PC-3 (cell line): ENCODE measurements around the gene KRTAP10-11. TPM values are rescaled to one million over a fixed set of nuclear protein-coding genes. Genes with fewer than 3 reads are reported as not detected.

Source experiments
- ATAC-seq: fragments of 200-7000 bp; cut with Tn5 transposase; 2 replicates; pipeline ENCODE4 v1.9.1; 2020; ENCODE audit warnings: mild to moderate bottlenecking, moderate library complexity
- BruUV-seq: library from RNA; stranded (reverse); fragments of 400-500 nt; replicated peaks from 2 replicates; lab custom pipeline; 2021; lab: Mats Ljungman, UMichigan
- CTCF ChIA-PET: fragments of 300-600 bp; sonication (Branson Sonifier 250); formaldehyde crosslinking; loops from one replicate; lab custom pipeline; 2022; ENCODE audit warnings: antibody characterized with exemption; lab: Charles Lee
- POLR2A ChIA-PET: fragments of 300-600 bp; sonication (Branson Sonifier 250); formaldehyde crosslinking; loops from one replicate; lab custom pipeline; 2022; ENCODE audit warnings: antibody characterized with exemption; ENCODE audit not compliant: unreplicated experiment; lab: Charles Lee
- DNase-seq: peaks from one replicate; pipeline ENCODE4 v3.0.0-alpha.2; 2015
- H2AFZ ChIP-seq: fragments of 300-600 bp; sonication (generic); 2 replicates; pipeline ENCODE4 v1.6.0; 2016; ENCODE audit warnings: antibody characterized with exemption, low read length
- H3F3A ChIP-seq: fragments of 300-600 bp; sonication (generic); one replicate; pipeline ENCODE4 v1.6.0; 2017; ENCODE audit warnings: antibody characterized with exemption, low read length, control low read depth, mild to moderate bottlenecking; ENCODE audit not compliant: unreplicated experiment
- H3K27ac ChIP-seq: fragments of 300-600 bp; sonication (generic); 2 replicates; pipeline ENCODE4 v1.5.1; 2016; ENCODE audit warnings: mild to moderate bottlenecking, low read length
- H3K27me3 ChIP-seq: fragments of 300-600 bp; sonication (generic); 2 replicates; pipeline ENCODE4 v1.6.1; 2016; ENCODE audit warnings: low read length, mixed read lengths
- H3K36me3 ChIP-seq: fragments of 300-600 bp; sonication (generic); 2 replicates; pipeline ENCODE4 v1.6.1; 2016; ENCODE audit warnings: low read depth, mixed run types, low read length, mixed read lengths
- H3K4me1 ChIP-seq: fragments of 300-600 bp; sonication (generic); 2 replicates; pipeline ENCODE4 v1.5.1; 2016; ENCODE audit warnings: low read length; ENCODE audit not compliant: insufficient read depth
- H3K4me2 ChIP-seq: fragments of 300-600 bp; sonication (generic); 2 replicates; pipeline ENCODE4 v1.6.0; 2016; ENCODE audit warnings: low read length
- H3K4me3 ChIP-seq: fragments of 300-600 bp; sonication (generic); 2 replicates; pipeline ENCODE4 v1.5.1; 2016; ENCODE audit warnings: mild to moderate bottlenecking, low read length, mixed read lengths
- H3K79me2 ChIP-seq: fragments of 300-600 bp; sonication (generic); 2 replicates; pipeline ENCODE4 v1.6.1; 2017; ENCODE audit warnings: low read length, mixed read lengths
- H3K9ac ChIP-seq: fragments of 300-600 bp; sonication (generic); 2 replicates; pipeline ENCODE4 v1.6.0; 2016; ENCODE audit warnings: mild to moderate bottlenecking, low read length
- H3K9me2 ChIP-seq: fragments of 300-600 bp; sonication (generic); replicated peaks from 2 replicates; pipeline ENCODE4 v1.6.1; 2016; ENCODE audit warnings: mixed run types, low read length, mixed read lengths
- H3K9me3 ChIP-seq: fragments of 300-600 bp; sonication (generic); 2 replicates; pipeline ENCODE4 v1.6.1; 2016; ENCODE audit warnings: low read length, mixed read lengths
- H4K20me1 ChIP-seq: fragments of 300-600 bp; sonication (generic); 2 replicates; pipeline ENCODE4 v1.6.1; 2016; ENCODE audit warnings: low read length, mixed read lengths
- EZH2 ChIP-seq: fragments of 300-600 bp; sonication (generic); IDR thresholded peaks from one replicate; pipeline ENCODE4 v1.6.1; 2017; ENCODE audit warnings: antibody characterized with exemption, mild to moderate bottlenecking, low read length; ENCODE audit not compliant: unreplicated experiment
- EZH2phosphoT487 ChIP-seq: fragments of 300-600 bp; sonication (generic); IDR thresholded peaks from 2 replicates; pipeline ENCODE4 v1.6.1; 2018; ENCODE audit warnings: mild to moderate bottlenecking, antibody characterized with exemption, low read length, borderline replicate concordance
- intact Hi-C: fragments of 100-400 bp; cut with micrococcal nuclease; formaldehyde crosslinking; loops from 2 replicates; pipeline ENCODE4 v1.9.0; 2023
- total RNA-seq: library from RNA; depleted of rRNA; stranded (reverse); fragments of >200 nt; gene quantifications from 2 replicates; pipeline ENCODE4 v1.2.3, GENCODE V29; 2014
- TF ChIP-seq, protein P1 (sequence below): fragments of 300-600 bp; sonication (generic); conservative IDR thresholded peaks from 2 replicates; pipeline ENCODE4 v1.5.1; 2017; ENCODE audit warnings: antibody characterized with exemption, low read depth, mild to moderate bottlenecking, low read length

Gene KRTAP10-11
- total RNA-seq, 1 experiment from 2014 or later: not detected

DNA sequence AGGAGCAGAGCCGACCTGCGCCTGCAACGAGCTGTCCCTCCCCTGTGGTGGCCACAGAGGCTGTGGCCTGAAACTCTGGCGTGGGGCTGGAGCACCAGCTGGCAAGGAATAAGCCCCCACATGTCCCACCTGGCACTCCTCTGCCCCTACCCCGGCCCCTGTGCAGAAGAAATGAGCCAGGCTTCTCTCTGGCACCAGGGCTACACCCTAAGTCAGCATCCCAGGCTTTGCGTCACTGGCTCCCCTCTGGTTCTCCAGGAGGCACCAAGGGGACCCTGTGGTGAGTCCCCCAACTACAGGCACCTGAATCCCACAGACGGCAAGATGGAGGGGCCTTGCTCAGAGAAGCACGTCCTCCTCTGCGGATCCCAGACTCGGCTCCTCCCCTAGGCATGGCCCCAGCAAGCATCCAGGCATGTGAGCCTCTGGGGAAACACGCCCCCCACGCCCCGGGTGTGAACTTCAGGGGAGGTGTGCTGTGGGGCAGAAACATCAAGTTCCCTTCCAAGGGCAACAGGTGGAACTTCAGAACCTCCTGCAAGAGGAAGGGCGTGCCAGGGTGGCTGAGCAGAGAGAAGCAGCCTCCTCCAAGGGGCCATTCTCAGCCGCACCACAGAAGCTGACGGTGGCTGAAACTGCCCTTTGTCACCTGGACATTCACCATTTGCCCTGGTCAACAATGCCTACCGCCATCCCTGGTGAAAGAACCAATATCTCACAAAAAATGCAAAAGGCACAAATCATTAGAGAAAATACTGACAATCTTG is 42.9 kb upstream of the KRTAP10-11 start:
- intact Hi-C loops: no loop called here
- H3K9me2 ChIP-seq: no peaks in the 10 kb centered on the region
- H3K4me2 ChIP-seq: no peak overlapping the region
- H4K20me1 ChIP-seq: no peaks in the 10 kb centered on the region
- ChIA-PET CTCF (no interaction called here), POLR2A (no interaction called here)
- no peaks in the 10 kb centered on the region for H3K9me3 ChIP-seq
- no peak overlapping the region for H2AFZ ChIP-seq
- BruUV-seq: no TSS peak
- H3K79me2 ChIP-seq: no peaks in the 10 kb centered on the region
- ATAC-seq: no peak
- H3K27ac ChIP-seq: no peak overlapping the region
- no peak overlapping the region for H3K4me3 ChIP-seq
- TF ChIP-seq EZH2 (no peak), EZH2phosphoT487 (no peak)
- TF ChIP-seq, protein P1, sequence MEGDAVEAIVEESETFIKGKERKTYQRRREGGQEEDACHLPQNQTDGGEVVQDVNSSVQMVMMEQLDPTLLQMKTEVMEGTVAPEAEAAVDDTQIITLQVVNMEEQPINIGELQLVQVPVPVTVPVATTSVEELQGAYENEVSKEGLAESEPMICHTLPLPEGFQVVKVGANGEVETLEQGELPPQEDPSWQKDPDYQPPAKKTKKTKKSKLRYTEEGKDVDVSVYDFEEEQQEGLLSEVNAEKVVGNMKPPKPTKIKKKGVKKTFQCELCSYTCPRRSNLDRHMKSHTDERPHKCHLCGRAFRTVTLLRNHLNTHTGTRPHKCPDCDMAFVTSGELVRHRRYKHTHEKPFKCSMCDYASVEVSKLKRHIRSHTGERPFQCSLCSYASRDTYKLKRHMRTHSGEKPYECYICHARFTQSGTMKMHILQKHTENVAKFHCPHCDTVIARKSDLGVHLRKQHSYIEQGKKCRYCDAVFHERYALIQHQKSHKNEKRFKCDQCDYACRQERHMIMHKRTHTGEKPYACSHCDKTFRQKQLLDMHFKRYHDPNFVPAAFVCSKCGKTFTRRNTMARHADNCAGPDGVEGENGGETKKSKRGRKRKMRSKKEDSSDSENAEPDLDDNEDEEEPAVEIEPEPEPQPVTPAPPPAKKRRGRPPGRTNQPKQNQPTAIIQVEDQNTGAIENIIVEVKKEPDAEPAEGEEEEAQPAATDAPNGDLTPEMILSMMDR: no peak
- H3F3A ChIP-seq: no peaks in the 10 kb centered on the region
- no peaks in the 10 kb centered on the region for H3K4me1 ChIP-seq
- no peak for DNase-seq
- H3K36me3 ChIP-seq: no peaks in the 10 kb centered on the region
- H3K9ac ChIP-seq: no peak overlapping the region
- H3K27me3 ChIP-seq: no peaks in the 10 kb centered on the region

DNA sequence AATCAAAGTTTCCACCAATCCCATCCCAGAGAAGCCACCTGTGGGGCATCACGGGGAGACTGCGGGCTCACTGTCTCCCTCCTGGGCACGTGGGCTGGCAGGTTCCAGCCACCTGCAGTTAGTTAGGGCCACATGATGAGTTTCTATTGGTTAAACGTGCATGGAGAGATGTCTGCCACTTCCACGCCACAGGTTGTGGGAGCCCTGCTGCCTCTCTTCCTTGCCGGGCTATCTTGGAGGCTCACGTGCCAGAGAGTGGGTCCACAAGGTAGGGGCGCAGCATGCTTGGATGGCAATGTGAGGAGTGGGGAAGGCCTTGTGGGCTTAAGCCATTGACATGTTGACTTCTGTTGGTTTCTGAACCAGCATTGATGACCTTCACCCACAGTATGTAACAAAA is 42.3 kb upstream of the KRTAP10-11 start:
- Histone ChIP-seq H3K9ac (no peak overlapping the region), H3K4me1 (no peaks in the 10 kb centered on the region), H3K36me3 (no peaks in the 10 kb centered on the region), H3K9me2 (no peaks in the 10 kb centered on the region), H3K9me3 (no peaks in the 10 kb centered on the region), H2AFZ (no peak overlapping the region), H3K79me2 (no peaks in the 10 kb centered on the region), H3F3A (no peaks in the 10 kb centered on the region), H4K20me1 (no peaks in the 10 kb centered on the region), H3K27ac (no peak overlapping the region), H3K4me2 (no peak overlapping the region), H3K27me3 (no peaks in the 10 kb centered on the region), H3K4me3 (no peak overlapping the region)
- no peak for ATAC-seq
- ChIA-PET POLR2A (no interaction called here), CTCF (no interaction called here)
- intact Hi-C loops: no loop called here
- no peak for TF ChIP-seq EZH2
- TF ChIP-seq, protein P1: no peak
- TF ChIP-seq EZH2phosphoT487: no peak
- BruUV-seq: no TSS peak
- DNase-seq: no peak

DNA sequence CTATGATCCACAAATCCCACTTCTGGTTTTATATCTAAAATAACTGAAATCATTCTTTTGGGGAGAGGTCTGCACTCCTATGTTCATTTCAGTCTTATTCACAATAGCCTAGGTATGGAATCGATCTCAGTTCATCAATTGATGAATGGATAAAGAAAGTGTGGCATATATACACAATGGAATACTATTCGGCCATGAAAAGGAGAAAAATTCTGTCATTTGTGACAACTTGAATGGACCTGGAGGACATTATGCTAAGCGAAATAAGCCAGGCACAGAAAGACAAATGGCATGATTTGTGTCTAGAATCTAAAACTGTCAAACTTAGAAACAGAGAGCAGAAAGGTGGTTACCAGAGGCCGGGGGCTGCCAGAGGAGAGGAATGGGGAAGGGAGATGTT is 39.7 kb upstream of the KRTAP10-11 start:
- Histone ChIP-seq H3K27ac (no peak overlapping the region), H3K9ac (no peak overlapping the region), H3K27me3 (no peaks in the 10 kb centered on the region), H2AFZ (no peak overlapping the region), H3K79me2 (no peaks in the 10 kb centered on the region), H3K4me1 (no peaks in the 10 kb centered on the region), H3K4me2 (no peak overlapping the region), H3K9me3 (no peaks in the 10 kb centered on the region), H3K4me3 (no peak overlapping the region), H4K20me1 (no peaks in the 10 kb centered on the region), H3K9me2 (no peaks in the 10 kb centered on the region), H3K36me3 (no peaks in the 10 kb centered on the region), H3F3A (no peaks in the 10 kb centered on the region)
- intact Hi-C loops: no loop called here
- BruUV-seq: no TSS peak
- ATAC-seq: no peak
- no peak for DNase-seq
- no peak for TF ChIP-seq EZH2
- TF ChIP-seq EZH2phosphoT487: no peak
- TF ChIP-seq, protein P1: no peak
- CTCF ChIA-PET: no interaction called here
- POLR2A ChIA-PET: no interaction called here
